A673 (cell line): ENCODE results near the gene CCDC63.

Source experiments
- EZH2 ChIP-seq: fragments of 200-600 bp; sonication (generic); IDR thresholded peaks from 2 replicates; pipeline ENCODE4 v1.6.1; 2017; ENCODE audit warnings: borderline replicate concordance, low read depth, mild to moderate bottlenecking, mixed read lengths, antibody characterized with exemption, low read length; ENCODE audit not compliant: poor library complexity, severe bottlenecking
- TF ChIP-seq, protein P1 (sequence below): fragments of 300-800, 200-600 bp; sonication (generic); conservative IDR thresholded peaks from 2 replicates; pipeline ENCODE4 v1.5.1; 2017; ENCODE audit warnings: low read depth, mild to moderate bottlenecking, antibody characterized with exemption, low read length, moderate library complexity, mixed read lengths

DNA sequence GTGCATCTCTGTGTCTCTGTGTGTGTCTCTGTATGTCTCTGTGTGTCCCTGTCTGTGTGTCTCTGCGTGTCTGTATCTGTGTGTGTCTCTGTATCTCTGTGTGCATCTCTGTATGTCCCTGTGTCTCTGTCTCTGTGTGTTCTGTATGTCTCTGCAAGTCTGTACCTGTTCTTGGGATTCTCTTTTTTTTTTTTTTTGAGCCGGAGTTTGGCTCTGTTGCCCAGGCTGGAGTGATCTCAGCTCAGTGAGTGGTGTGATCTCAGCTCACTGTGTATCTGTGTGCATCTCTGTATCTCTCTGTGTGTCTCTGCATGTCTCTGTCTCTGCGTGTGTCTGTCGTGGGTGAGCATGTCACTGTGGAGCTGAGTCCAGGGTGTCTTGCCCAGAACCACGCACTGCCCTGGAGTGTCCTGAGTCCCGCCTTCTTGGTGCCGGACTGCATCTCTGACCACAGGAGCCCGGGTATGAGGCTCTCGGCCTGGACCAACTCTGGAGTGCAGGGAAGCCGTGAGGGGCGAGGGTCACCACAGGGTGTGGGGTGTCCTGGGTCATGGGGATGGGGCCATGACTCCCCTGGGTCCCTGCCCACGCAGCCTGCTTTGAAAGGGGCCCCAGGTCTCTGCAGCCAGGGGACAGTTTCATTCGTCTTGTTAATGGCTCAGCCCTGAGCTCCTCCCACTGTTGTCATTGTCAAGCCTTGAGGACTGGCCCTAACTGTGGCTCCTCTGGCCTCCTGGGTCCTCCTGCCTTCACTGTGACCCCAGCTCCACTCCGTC, 61.8 kb downstream of the CCDC63 start:
- TF ChIP-seq, protein P1, sequence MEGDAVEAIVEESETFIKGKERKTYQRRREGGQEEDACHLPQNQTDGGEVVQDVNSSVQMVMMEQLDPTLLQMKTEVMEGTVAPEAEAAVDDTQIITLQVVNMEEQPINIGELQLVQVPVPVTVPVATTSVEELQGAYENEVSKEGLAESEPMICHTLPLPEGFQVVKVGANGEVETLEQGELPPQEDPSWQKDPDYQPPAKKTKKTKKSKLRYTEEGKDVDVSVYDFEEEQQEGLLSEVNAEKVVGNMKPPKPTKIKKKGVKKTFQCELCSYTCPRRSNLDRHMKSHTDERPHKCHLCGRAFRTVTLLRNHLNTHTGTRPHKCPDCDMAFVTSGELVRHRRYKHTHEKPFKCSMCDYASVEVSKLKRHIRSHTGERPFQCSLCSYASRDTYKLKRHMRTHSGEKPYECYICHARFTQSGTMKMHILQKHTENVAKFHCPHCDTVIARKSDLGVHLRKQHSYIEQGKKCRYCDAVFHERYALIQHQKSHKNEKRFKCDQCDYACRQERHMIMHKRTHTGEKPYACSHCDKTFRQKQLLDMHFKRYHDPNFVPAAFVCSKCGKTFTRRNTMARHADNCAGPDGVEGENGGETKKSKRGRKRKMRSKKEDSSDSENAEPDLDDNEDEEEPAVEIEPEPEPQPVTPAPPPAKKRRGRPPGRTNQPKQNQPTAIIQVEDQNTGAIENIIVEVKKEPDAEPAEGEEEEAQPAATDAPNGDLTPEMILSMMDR: no peak
- TF ChIP-seq EZH2: no peak
